Spleen (tissue), 7 donors: ENCODE results near the gene FNDC3A.
"Not testable (repeated sequence)": the region's sequence is repeated elsewhere in the genome, so short reads cannot be mapped to it uniquely, and the experiment has no call there.

Experiments
- CTCF ChIP-seq, 11 experiments: fragments of 200-600 bp in 7 of 11; fragments of 450-650 bp in 4 of 11; sonication (generic) in 4 of 11; IDR thresholded peaks in 8 of 11; conservative IDR thresholded peaks in 3 of 11; 1 replicate in 7 of 11; 2 replicates in 4 of 11; pipeline versions ENCODE4 v1.4.0 to v1.8.0; 2016 to 2021; ENCODE audit warnings: antibody characterized with exemption in 11 of 11, inconsistent platforms in 4 of 11, mild to moderate bottlenecking in 1 of 11
- POLR2A ChIP-seq, 3 donors: fragments of 450-650 bp; IDR thresholded peaks; one replicate each; pipeline ENCODE4 v1.5.1; 2017; ENCODE audit warnings: antibody characterized with exemption in 3 of 3, mild to moderate bottlenecking in 1 of 3
- POLR2AphosphoS5 ChIP-seq, 3 donors: sonication (generic); formaldehyde crosslinking; IDR thresholded peaks; one replicate each; pipeline ENCODE4 v1.5.1; 2017; ENCODE audit warnings: antibody characterized with exemption in 3 of 3
- donor health status: DM: no; HTN: no; CAD: no; lungs with moderate emphysema.
- donor health status: DM: no; HTN: no; CAD: no.
- donor health status: DM: no; HTN: no; CAD: no.

GRCh38 chr13:49018986-49019635, 43.4 kb downstream of the FNDC3A start:
- not testable (repeated sequence) for TF ChIP-seq CTCF (IDR thresholded peaks at IDR 0.05 in 8 of 11, conservative IDR thresholded peaks at IDR 0.05 in 3 of 11); POLR2A (IDR thresholded peaks at IDR 0.05); POLR2AphosphoS5 (IDR thresholded peaks at IDR 0.05)
